ENCODE measurements around the gene POFUT1.

The POFUT1 gene

DNA sequence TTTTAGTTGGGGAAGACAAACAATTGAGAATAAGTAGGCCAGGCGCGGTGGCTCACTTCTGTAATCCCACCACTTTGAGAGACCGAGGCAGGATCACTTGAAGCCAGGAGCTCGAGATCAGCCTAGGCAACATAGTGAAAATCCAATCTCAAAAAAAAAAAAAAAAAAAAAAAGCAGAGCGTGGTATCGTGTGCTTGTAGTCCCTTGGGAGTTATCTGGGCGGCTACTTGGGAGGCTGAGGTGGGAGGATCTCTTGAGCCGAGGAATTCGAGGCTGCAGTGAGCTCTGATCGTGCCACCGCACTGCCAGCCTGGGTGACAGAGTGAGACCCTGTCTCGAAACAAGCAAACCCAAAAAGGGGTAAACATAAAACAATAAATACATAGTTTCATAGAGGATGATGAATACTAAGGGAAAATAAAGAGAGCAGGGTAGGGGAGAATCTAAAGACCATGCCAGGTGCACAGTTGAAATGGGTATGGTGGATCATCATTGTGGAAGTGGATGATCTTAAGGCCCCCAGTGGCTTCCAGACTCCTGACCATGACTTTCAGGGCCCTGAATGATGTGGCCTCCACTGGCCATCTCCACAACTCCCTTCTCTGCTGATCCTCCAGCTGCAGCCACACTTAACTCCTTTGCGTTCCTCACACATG lies 947 bp downstream of the POFUT1 start:
- no peak for DNase-seq (ENCODE audit: low spot score)

DNA sequence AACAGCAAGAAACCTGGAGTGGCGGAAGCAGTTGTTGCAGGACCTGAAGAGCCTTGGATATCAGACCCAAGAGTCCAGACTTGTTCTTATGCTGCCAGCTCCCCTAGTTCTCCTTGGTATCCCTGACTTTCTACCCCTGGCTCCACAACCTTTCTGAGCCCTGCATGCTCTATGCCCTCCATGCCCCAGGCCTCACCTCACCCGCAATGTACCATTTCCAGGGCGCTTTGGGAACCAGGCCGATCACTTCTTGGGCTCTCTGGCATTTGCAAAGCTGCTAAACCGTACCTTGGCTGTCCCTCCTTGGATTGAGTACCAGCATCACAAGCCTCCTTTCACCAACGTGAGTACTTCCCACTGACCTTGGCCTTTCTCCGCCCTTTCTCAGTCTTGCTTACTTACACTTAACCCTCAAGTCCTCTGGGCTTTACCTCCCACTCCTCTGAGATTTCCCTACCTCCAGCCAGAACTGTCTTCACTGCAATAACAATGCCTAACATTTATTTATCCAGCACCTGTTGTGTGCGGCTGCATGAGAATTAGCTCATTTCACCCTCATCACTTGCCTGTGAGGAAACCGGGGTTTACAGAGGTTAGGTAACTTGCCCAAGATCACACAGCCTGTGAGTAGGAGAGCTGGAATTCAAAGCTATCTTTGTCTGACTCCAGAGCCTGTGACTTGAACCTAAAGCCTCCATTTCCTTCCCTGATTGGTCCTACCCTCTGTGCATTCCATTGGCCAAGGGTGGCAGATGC lies 2.3 kb downstream of the POFUT1 start:
- no peak for DNase-seq (ENCODE audit: low spot score)

DNA sequence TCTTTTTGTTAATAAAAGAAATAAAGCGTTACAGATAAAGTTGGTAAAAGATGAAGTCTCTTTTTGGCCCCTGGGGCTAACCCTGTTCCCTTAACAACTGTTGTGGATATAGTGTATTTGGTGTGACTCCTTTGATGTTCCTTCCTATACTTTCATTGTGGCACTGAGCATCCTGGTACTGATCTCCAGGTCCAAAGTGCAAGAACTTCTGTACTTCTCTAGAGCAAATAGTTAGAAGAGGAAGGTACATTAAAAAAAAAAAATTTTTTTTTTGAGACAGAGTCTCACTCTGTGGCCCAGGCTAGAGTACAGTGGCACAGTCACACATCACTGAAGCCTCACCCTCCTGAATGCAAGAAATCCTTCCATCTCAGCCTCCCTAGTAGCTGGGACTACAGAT lies 6.2 kb downstream of the POFUT1 start:
- DNase-seq (ENCODE audit: low spot score) = no peak

DNA sequence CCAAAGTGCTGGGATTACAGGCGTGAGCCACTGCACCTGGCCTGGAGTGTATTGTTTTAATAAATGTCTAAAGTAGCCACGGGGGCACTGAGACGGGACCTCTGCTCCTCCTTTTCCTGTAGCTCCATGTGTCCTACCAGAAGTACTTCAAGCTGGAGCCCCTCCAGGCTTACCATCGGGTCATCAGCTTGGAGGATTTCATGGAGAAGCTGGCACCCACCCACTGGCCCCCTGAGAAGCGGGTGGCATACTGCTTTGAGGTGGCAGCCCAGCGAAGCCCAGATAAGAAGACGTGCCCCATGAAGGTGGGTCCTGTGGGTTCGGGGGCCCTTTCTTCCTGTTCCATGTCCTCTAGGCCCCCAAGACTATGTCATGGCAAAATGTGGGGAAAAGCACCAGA lies 7.5 kb downstream of the POFUT1 start:
- no peak for DNase-seq (ENCODE audit: low spot score)

DNA sequence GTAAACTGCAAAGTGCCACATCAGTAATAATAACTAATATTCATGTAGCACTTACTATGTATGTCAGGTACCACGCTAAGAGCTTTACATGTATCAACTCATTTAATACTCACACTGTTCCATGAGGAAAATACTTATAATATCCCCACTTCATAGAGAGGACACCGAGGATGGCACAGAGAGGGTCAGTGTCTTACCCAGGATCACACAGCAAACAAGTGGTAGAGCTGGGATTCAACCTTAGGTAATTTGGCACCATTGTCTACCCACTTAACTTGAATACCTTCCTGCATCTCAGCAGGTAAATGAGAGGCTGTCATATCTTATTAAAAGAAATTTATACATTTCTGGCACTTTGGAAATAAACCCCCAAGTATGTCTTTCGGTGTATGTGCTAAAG lies 8.0 kb downstream of the POFUT1 start:
- no peak for DNase-seq (ENCODE audit: low spot score)

DNA sequence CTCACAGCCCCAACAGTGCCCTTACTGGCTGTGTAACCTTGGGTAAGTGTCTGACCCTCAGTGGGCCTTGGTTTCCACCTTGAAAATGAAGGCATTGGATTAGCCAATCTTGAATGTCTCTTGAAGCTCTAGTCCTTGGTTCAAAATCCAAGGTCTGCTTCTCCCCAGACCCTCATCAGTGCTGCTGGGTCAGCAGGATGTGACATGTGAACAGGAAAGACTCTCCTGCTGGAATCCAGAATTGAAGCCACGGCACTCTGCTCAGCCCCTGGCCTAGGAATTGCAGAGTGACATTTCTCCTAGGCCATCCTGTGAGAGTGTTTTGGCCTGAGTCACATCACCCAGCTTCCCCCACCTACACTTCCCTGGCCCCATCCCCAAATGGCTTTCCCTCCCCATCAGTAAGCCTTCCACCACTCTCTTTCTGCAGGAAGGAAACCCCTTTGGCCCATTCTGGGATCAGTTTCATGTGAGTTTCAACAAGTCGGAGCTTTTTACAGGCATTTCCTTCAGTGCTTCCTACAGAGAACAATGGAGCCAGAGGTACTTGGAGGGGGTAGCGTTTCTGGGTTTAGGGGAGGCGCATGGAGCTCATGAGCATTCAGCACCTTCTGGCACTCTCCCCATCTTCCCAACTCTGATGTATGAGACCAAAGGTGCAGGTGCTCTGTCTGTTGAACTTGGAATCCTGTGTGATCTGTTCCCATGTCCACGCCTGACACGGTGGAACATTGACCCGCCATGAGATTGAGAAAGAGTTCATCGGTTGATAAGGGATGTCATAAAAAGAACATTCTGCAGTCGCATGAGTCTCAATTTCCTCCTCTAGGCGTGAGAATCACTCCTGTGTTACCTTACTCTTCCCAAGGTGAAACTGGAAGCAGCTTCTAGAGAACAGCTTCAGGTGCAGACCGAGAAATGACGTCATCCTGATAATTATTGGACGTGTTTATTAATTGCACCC lies 8.8 kb downstream of the POFUT1 start:
- no peak for DNase-seq (ENCODE audit: low spot score)

DNA sequence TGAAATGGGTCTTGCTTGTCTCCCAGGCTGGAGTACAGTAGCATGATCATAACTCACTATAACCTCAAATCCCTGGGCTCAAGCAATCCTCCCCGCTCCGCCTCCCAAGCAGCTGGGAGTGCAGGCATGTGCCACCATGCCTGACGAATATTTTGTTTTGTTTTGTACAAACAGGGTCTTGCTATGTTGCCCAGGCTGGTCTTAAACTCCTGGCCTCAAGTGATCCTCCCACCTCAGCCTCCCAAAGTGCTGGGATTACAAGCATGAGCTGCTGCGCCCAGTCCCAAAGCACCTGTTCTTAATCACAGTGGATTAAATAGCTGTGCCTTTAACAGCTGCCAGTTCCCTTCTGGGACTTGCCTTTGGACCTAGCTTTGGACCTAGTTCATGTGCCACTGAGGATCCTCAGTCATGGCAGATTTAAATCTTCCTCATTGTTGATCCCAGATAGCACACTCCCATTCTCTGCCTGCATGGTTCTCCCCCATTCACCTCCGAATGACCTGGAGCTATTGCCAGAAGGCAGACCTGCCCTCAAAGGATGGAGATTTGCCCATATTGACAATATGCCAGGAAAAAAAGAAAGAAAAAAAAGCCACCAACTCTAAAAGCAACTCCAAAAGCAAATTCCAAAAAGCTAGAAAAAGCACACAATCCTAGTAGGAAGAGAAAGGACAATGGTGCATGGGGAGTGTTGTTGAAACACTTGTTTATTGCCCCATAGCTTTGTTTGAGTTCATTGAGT lies 10.6 kb downstream of the POFUT1 start:
- DNase-seq (ENCODE audit: low spot score) = no peak

DNA sequence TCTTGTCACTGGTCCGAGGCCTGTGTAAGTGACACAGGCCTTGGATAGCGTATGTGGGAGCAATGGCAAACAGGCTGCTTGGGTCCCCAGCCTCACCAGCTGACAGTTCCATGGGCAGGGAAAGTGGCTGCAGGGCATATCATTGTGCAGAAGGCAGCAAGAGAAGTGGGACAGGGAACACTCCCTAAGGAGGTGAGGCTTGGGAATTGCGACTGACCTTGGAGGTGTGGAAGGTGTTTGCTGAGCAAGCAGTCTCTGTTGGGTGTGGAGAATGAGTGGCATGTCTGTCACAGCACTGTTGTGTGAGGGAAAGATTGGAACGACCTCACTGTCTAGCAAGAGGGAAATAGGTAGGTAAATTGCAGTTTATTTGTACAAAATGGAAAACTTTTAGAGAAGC lies 16.8 kb downstream of the POFUT1 start:
- no peak for DNase-seq (ENCODE audit: low spot score)

DNA sequence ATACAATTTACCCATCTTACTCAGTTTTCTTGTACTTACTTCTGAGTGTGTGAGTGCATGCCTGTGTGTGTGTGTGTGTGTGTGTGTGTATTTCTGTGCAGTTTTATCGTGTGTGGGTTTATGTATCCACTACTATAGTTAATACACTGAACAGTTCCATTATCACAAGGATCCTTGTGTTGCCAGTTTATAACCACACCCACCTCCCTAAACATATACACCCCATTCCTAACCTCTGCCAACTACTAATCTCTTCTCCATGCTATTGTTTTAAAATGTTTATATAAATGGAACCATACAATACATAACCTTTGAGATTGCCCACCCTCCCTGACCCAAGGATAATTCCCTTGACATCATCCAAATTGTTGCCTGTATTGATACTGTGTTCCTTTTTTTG lies 18.7 kb downstream of the POFUT1 start:
- DNase-seq (ENCODE audit: low spot score) = no peak

DNA sequence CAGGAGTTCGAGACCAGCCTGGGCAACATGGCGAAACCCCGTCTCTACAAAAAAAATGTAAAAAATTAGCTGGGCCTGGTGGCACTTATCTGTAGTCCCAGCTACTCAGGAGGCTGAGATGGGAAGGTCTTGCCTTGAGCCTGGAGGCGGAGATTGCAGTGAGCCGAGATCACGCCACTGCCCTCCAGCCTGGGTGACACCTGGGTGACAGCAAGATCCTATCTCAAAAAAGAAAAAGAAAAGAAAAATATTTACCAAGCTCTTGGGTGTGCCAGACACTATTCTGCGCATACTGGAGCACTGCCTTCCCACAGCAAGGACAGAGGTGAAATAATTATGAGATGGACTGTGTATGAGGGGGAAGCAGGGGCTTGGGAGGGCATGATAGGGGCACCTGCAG lies 19.6 kb downstream of the POFUT1 start:
- DNase-seq (ENCODE audit: low spot score) = no peak

DNA sequence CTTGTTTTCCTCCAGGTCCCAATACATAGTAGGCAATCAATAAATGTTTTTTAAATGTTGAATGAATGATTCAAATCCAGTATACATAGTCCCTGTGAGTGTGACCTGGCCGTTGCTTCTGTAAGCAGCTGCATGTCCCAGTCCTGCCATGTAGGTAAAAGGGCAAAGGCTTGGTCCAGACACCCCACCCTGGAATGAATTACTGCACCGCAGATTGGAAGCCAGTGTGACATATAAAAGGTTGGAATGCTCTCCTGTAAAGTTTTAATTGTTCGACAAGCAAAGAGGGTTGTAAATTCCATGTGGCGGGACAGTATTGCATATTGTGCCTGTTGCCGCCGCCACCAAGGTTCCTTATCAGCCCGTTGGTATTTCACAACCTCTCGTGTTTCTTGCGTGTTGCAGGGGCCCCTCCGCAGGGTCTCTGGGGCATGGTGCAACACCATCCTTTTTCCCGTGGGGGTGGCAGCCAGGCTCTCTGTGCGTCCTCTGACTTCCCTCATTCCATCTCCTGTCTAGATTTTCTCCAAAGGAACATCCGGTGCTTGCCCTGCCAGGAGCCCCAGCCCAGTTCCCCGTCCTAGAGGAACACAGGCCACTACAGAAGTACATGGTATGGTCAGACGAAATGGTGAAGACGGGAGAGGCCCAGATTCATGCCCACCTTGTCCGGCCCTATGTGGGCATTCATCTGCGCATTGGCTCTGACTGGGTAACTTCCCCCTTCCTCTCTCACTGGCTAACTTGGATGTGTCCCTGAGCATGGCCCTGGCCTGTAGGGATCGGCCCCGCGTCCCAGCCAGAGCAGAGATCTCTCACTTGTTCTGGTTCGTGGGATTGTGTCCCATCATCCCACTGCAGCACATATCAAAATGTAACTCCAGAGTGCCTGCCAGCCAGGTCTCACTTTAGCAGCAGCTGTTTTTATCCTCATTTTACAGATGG lies 20.3 kb downstream of the POFUT1 start:
- no peak for DNase-seq (ENCODE audit: low spot score)

DNA sequence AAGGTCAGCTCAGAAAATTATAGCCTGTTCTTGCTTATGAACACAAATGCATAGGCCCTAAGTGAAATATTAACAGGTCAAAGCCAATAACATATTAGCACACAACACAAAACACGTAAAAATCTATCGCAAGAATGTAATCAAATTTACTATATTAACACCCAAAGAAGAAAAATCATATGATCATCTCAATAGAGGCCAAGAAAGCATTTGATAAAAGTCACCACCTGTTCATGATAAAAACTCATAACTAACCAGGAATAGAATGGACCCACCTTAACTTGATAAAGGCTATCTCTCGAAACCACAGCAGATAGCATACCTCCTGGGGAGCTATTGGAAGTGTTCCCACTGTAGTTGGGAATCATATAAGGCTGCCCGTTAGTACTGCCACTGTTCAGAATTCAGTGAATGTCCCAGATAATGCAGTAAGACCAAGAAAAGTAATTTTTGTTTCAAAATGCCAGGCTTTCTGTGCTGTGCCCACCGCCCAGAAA lies 21.6 kb downstream of the POFUT1 start:
- DNase-seq (ENCODE audit: low spot score) = no peak

DNA sequence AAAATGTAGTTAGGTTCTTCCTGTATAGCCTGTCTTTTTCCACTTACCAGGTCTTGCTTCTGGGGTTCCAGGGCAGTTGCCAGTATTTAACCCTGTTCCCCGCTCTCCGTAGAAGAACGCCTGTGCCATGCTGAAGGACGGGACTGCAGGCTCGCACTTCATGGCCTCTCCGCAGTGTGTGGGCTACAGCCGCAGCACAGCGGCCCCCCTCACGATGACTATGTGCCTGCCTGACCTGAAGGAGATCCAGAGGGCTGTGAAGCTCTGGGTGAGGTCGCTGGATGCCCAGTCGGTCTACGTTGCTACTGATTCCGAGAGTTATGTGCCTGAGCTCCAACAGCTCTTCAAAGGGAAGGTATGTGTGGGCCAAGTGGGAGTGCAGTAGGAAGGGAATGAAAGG lies 23.0 kb downstream of the POFUT1 start:
- DNase-seq (ENCODE audit: low spot score) = no peak

DNA sequence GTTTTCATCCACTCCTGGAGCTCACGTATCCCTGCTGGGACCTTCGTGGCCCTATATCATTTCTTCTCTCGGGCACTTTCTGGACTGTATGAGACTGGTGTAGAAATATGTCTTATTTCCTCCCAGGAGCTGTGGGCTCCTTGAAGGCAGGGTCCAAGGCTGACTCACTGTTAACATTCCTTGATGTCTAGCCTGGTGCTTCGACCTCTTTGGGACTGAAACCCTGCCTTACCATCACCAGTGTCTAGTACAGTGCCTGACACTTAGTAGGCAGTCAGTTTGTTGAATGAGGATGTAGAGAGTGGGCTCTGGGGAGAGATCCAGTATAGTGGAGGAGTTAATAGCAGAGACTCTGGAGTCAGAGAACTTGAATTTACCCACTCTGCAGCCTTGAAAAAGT lies 23.6 kb downstream of the POFUT1 start:
- DNase-seq (ENCODE audit: low spot score) = no peak

DNA sequence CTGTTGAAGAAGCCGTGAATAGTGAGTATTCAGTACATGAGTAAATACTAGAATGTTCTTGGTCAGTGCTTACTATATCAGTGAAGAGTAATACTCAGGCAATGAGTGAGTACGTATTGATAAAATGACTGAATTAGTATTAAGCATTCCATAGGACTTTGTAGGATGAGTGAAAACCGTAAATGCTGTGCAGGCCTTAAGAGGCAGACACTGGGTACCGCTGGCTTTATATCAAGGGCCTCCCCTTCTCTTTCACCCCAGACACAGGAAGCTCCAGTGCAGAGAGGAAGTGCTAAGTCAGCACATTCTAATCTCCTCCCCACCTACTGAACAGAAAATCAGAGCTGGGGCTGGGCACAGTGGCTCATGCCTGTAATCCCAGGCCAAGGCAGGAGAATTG lies 24.2 kb downstream of the POFUT1 start:
- peak; percentile 53 for DNase-seq (ENCODE audit: low spot score)

DNA sequence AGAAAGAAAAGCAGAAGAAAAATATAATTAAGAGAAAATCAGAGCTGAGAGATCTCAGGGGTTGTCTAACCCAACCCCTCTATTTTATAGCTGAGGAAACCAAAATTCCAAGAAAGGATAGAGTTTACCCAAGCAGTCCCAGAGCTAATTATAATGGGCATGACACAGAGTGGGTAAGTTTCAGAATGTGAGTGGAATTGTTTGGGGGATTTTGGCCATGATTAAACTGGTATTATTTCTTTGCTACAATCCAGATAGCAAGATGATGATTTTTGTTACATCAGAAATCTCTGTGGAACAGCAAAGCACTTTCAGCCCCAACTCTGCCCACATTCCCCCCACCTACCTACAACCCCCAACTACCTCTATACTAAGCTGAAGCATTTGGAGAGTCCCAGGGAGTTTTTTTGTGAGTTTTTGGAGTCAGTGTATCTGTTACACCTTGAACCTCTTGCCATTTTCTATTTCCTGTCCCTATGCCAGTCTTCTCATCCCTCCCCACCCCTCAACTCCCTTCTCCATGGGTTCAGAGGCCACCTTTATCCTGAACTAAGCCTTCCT lies 24.7 kb downstream of the POFUT1 start:
- no peak for DNase-seq (ENCODE audit: low spot score)

DNA sequence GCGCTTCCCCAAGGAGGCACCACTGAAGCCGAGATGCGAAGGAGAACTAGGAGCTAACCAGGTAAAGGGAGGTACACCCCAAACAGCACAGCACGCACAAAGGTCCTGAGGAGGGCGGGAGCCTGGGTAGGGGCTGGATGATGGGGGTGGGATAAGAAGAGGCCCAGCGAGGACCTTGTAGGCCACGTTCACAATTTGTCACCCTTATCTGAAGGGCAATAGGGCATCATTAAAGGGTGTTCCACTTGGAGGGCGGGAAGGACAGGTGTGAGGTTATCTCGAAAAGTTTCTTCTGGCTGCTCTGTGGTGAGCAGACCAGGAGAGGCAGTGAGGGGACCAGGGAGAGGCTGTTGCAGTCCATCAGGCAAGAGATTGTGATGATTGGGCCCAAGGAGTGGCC lies 25.6 kb downstream of the POFUT1 start:
- DNase-seq (ENCODE audit: low spot score) = no peak

DNA sequence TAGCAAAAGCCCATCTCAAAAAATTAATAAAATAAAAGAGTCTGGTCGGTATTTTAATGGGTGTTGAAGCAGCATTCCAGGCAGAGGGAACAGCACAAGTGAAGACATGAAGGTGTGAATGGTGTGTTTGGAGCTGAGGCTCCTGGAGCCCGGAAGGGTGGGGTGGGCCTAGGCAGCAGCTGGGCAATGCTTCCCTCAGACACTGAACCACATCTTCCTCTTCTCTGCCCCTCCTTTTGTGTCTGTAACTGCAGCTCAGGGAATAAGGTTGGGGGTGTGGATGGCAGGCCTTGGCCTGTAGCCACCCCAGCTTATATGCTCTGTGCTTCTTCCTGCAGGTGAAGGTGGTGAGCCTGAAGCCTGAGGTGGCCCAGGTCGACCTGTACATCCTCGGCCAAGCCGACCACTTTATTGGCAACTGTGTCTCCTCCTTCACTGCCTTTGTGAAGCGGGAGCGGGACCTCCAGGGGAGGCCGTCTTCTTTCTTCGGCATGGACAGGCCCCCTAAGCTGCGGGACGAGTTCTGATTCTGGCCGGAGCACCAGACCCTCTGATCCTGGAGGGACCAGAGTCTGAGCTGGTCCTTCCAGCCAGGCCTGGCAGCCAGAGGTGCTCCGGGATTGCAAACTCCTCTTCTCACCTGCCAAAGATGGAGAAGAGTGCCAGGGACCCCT lies 26.6 kb downstream of the POFUT1 start:
- no peak for DNase-seq (ENCODE audit: low spot score)

DNA sequence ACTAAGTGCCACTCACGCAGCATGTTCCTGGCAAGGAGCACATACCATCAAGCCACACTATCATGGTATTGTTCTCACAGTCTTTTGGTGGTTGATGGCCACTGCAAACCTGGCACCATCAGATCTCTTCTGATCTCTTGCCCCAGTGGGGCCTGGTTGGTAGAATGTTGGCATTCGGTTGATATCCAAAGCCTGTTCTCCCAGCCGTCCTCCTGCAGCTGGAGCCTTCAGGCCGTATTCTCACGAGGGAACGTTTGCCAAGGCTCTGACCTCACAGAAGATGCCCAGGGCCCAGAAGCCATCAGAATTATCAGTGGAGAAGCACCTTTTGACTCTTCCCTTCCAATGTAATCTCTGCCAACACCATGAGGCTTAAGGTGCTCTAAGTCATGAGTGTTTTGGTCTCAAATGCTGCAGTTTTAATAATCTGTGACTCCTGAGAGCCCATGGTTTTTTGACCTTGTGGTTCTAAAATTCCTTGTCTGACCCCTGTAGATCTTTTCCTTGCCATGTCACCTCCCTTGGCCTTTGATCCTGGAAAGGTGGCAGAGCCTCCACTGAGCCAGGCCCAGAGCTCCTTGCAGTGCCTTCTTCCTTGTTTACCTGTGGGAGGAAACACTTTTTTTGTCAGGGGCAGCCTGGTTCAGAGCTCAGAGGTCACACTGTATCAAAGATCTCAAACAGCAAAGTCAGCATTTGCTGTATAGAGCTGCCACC lies 27.8 kb downstream of the POFUT1 start:
- no peak for DNase-seq (ENCODE audit: low spot score)

Measured in CD4-positive, alpha-beta T cell treated with Interleukin-15 for 4 hours (primary cell).